Measurements from ENCODE around the gene CYSTM1. TPM values are rescaled to one million over a fixed set of nuclear protein-coding genes. Genes with fewer than 3 reads are reported as not detected.
A peak's percentile ranks its signal among the peaks of the same experiment; 100 is the strongest.

Gene CYSTM1
- total RNA-seq, 8 experiments from 2014 or later: 18.8 to 102 (median 28.2) TPM

- Histone ChIP-seq H3K4me3 (no peak overlapping the region), H3K4me1 (replicated peaks in 1 of 2) (no peaks in the 10 kb centered on the region), H3K27ac (no peak overlapping the region)
- ATAC-seq (replicated peaks in 6 of 8): no peak
- in situ Hi-C loops (cut with MboI; ENCODE audit: low pct_unique_long_range_greater_than_20kb in 2 of 9, low sequenced_read_pairs in 9 of 9, unreplicated experiment in 9 of 9): loop anchor here in 6 of 9 experiments (25.0 kb wide), 2 partner anchors 105 to 380 kb away; partner anchors contain the start of gene PSD2 (in 3 of the 6)
Observed at GRCh38 chr5:140166911-140167310, 8.1 kb upstream of the CYSTM1 start.

DNA sequence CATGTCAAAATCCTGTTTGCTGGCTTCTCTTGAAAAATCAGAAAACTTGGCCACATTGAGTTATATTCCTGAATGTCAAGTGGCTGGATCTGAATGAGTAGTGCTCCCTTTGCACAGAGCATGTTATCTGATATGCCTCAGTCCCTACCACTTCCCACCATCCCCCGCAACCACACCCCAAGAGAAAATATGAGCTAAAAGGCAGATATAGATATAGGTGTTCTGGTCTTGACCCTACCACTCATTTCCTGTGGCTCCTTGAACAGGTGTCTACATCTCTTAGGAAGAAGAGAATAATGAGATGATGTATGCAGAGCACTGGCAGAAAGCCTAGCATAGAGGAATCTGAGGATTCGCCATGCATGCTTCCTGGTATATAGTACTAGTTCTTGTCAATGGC is 6.6 kb upstream of the CYSTM1 start:
- no peaks in the 10 kb centered on the region for H3K4me1 ChIP-seq (replicated peaks in 1 of 2)

GRCh38 chr5:140169410-140169809 is 5.6 kb upstream of the CYSTM1 start:
- no peak for ATAC-seq (replicated peaks in 6 of 8)
- in situ Hi-C loops (cut with MboI; ENCODE audit: low pct_unique_long_range_greater_than_20kb in 2 of 9, low sequenced_read_pairs in 9 of 9, unreplicated experiment in 9 of 9): loop anchor here in 6 of 9 experiments (25.0 kb wide), 2 partner anchors 107 to 382 kb away; partner anchors contain the start of gene PSD2 (in 3 of the 6)
- WGBS, 10 experiments: 67 to 100% (median 80%) methylated on average over 1 of the region's 1 CpG; no CpG with 5 or more reads in 5 of the 10 experiments

More for the DNA sequence above, 6.6 kb upstream of the CYSTM1 start:
- Histone ChIP-seq H3K27ac (no peak overlapping the region), H3K4me3 (no peak overlapping the region)
- 60 to 100% (median 93%) methylated on average over 1 to 2 of the region's 2 CpGs; no CpG with 5 or more reads in 4 of the 10 experiments for WGBS, 10 experiments
- ATAC-seq (replicated peaks in 6 of 8): peak in 1 of 8 experiments; percentile 4
- in situ Hi-C loops (cut with MboI; ENCODE audit: low pct_unique_long_range_greater_than_20kb in 2 of 9, low sequenced_read_pairs in 9 of 9, unreplicated experiment in 9 of 9): loop anchor here in 6 of 9 experiments (25.0 kb wide), 2 partner anchors 106 to 381 kb away; partner anchors contain the start of gene PSD2 (in 3 of the 6)

GRCh38 chr5:140172483-140172882 is 2.5 kb upstream of the CYSTM1 start:
- no peak overlapping the region for H3K27ac ChIP-seq
- no peak overlapping the region for H3K4me3 ChIP-seq
- whole genome bisulfite sequencing, 10 experiments: 40 to 100% (median 74%) methylated on average over 1 to 2 of the region's 2 CpGs; no CpG with 5 or more reads in 2 of the 10 experiments
- no peak for ATAC-seq (replicated peaks in 6 of 8)
- H3K4me1 ChIP-seq (replicated peaks in 1 of 2): peaks cover 6% of the 10 kb centered on the region in 2 donors
- in situ Hi-C loops (cut with MboI; ENCODE audit: low pct_unique_long_range_greater_than_20kb in 2 of 9, low sequenced_read_pairs in 9 of 9, unreplicated experiment in 9 of 9): loop anchor here in 6 of 9 experiments (25.0 kb wide), 2 partner anchors 110 to 385 kb away; partner anchors contain the start of gene PSD2 (in 3 of the 6)

More at GRCh38 chr5:140169410-140169809, 5.6 kb upstream of the CYSTM1 start:
- Histone ChIP-seq H3K27ac (no peak overlapping the region), H3K4me3 (no peak overlapping the region), H3K4me1 (replicated peaks in 1 of 2) (peaks cover 0 to under 1% of the 10 kb centered on the region in 2 donors)

- Histone ChIP-seq H3K4me1 (replicated peaks in 1 of 2) (peaks cover 6% of the 10 kb centered on the region in 2 donors), H3K27ac (no peak overlapping the region), H3K4me3 (no peak overlapping the region)
- 67 to 100% (median 100%) methylated on average over 1 to 2 of the region's 2 CpGs for WGBS, 10 experiments
- in situ Hi-C loops (cut with MboI; ENCODE audit: low pct_unique_long_range_greater_than_20kb in 2 of 9, low sequenced_read_pairs in 9 of 9, unreplicated experiment in 9 of 9): loop anchor here in 6 of 9 experiments (25.0 kb wide), 2 partner anchors 112 to 387 kb away; partner anchors contain the start of gene PSD2 (in 3 of the 6)
- no peak for ATAC-seq (replicated peaks in 6 of 8)
Observed at GRCh38 chr5:140174014-140174413, 974 bp upstream of the CYSTM1 start.

DNA sequence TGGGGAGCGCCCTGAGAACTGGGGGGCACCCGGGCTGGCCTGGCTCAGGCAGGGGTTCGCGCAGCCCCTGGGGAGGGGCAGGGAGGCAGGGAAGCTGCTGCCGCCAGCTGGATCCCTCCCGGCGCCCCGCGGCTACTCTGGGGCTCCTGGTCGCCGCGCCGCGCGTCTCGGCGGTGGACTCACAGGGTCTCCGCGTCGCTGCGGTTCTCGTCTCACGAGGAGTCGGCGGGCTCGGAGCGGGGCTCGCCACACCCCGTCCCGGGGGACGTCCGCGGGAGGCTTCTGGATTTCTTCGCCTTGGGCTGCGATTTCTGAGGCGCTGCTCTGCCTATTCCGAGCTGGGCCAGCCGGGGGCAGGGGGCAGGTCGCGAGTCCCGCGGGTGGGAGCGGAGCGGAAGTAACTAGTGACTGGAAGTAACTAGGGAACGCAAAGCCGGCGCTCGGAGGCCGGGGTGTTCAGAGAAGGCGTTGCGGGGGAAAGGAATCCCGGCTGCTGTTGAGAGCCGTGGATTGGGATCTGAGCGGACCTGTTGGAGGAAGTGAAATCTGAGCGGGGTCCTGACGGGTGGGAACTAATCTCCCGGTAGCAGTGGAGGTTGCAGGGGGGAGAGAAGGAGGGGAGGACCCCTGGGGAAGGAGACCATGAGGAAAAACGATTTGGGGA is 511 bp downstream of the CYSTM1 start:
- 0 to 1% (median 0%) methylated on average over 1 to 23 of the region's 58 CpGs; no CpG with 5 or more reads in 4 of the 10 experiments for WGBS, 10 experiments
- Histone ChIP-seq H3K4me1 (replicated peaks in 1 of 2) (peaks cover 6% of the 10 kb centered on the region in 2 donors), H3K4me3 (peak overlapping the region; percentile 55 to 90 (median 75)), H3K27ac (peak overlapping the region; percentile 46 to 58)
- in situ Hi-C loops (cut with MboI; ENCODE audit: low pct_unique_long_range_greater_than_20kb in 2 of 9, low sequenced_read_pairs in 9 of 9, unreplicated experiment in 9 of 9): no loop called here
- peak in 7 of 8 experiments; percentile 60 to 73 (median 66) for ATAC-seq (replicated peaks in 6 of 8)

DNA sequence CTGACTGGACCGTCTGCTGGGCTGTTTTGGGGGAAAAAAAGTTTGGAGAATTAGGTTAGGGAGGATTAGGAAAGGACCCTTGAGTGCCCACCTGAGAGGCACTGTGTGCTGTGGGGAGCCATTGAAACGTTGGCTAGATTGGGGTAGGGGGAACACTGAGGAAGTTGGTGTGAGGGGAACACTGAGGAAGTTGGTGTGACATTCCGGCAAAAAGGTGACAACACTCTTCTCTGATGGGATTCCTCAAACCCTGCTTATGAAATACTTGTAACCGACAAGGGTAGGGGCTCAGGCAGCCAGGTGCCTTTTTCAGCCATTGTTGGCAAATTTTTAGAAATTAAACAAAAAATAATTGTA is 1.0 kb downstream of the CYSTM1 start:
- 0 to 39% (median 14%) methylated on average over 1 to 3 of the region's 4 CpGs; no CpG with 5 or more reads in 1 of the 10 experiments for WGBS, 10 experiments
- H3K4me1 ChIP-seq (replicated peaks in 1 of 2): peaks cover 6% of the 10 kb centered on the region in 2 donors
- in situ Hi-C loops (cut with MboI; ENCODE audit: low pct_unique_long_range_greater_than_20kb in 2 of 9, low sequenced_read_pairs in 9 of 9, unreplicated experiment in 9 of 9): no loop called here
- H3K27ac ChIP-seq: no peak overlapping the region
- ATAC-seq (replicated peaks in 6 of 8): no peak
- H3K4me3 ChIP-seq: peak overlapping the region; percentile 55 to 90 (median 75)

DNA sequence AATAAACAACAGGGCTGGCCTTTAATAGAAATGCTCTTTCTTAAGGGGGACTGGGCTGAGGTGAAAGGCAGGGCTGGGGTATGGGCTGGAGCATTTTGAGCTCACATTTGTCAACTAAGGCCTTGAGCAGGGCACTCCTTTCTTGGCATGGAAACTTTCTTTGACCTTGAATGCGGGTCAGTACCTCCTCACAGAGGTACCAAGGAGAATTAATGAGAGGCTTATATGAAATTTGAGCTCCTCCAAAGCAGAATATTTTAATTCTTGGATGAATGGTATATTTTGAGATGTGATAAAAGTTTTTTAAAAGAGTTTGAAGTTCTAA is 3.1 kb downstream of the CYSTM1 start:
- no peak overlapping the region for H3K4me3 ChIP-seq
- WGBS, 10 experiments: 29 to 100% (median 86%) methylated on average over 1 of the region's 1 CpG; no CpG with 5 or more reads in 3 of the 10 experiments
- H3K27ac ChIP-seq: no peak overlapping the region
- in situ Hi-C loops (cut with MboI; ENCODE audit: low pct_unique_long_range_greater_than_20kb in 2 of 9, low sequenced_read_pairs in 9 of 9, unreplicated experiment in 9 of 9): no loop called here
- H3K4me1 ChIP-seq (replicated peaks in 1 of 2): peaks cover 6% of the 10 kb centered on the region in 2 donors
- no peak for ATAC-seq (replicated peaks in 6 of 8)

DNA sequence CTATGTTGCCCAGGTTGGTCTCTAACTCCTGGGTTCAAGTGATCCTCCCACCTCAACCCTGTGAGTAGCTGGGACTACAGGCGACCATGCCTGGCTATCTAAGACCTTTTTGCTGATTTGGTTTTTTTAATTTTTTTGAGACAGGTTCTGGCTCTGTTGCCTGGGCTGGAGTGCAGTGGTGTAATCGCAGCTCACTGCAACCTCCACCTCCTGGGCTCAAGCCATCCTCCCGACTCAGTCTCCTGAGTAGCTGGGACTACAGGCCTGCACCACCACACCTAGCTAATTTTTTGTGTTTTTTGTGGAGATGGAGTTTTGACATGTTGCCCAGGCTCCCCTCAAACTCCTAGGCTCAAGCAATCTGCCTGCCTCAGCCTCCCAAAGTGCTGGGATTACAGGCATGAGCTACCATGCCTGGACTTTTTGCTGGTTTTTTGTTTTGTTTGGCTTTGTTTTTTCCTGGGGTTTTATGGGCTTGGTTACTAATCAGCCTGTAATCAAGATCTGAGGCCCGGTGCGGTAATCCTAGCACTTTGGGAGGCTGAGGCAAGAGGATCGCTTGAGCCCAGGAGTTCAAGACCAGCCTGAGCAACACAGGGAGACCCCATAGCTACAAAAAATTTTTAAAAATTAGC is 3.6 kb downstream of the CYSTM1 start:
- WGBS, 10 experiments: 53 to 100% (median 79%) methylated on average over 1 to 4 of the region's 6 CpGs; no CpG with 5 or more reads in 1 of the 10 experiments
- Histone ChIP-seq H3K27ac (no peak overlapping the region), H3K4me3 (no peak overlapping the region), H3K4me1 (replicated peaks in 1 of 2) (peaks cover 6% of the 10 kb centered on the region in 2 donors)
- in situ Hi-C loops (cut with MboI; ENCODE audit: low pct_unique_long_range_greater_than_20kb in 2 of 9, low sequenced_read_pairs in 9 of 9, unreplicated experiment in 9 of 9): no loop called here
- no peak for ATAC-seq (replicated peaks in 6 of 8)

GRCh38 chr5:140181002-140181483 is 6.1 kb downstream of the CYSTM1 start:
- no peak overlapping the region for H3K27ac ChIP-seq
- in situ Hi-C loops (cut with MboI; ENCODE audit: low pct_unique_long_range_greater_than_20kb in 2 of 9, low sequenced_read_pairs in 9 of 9, unreplicated experiment in 9 of 9): no loop called here
- WGBS, 10 experiments: 40 to 100% (median 74%) methylated on average over 1 to 5 of the region's 5 CpGs; no CpG with 5 or more reads in 2 of the 10 experiments
- peaks cover 4% of the 10 kb centered on the region in 2 donors for H3K4me1 ChIP-seq (replicated peaks in 1 of 2)
- ATAC-seq (replicated peaks in 6 of 8): no peak
- no peak overlapping the region for H3K4me3 ChIP-seq

GRCh38 chr5:140181525-140181924 is 6.5 kb downstream of the CYSTM1 start:
- H3K27ac ChIP-seq: no peak overlapping the region
- ATAC-seq (replicated peaks in 6 of 8): no peak
- H3K4me3 ChIP-seq: no peak overlapping the region
- in situ Hi-C loops (cut with MboI; ENCODE audit: low pct_unique_long_range_greater_than_20kb in 2 of 9, low sequenced_read_pairs in 9 of 9, unreplicated experiment in 9 of 9): no loop called here
- WGBS, 10 experiments: 80 to 100% (median 100%) methylated on average over 1 of the region's 3 CpGs; no CpG with 5 or more reads in 7 of the 10 experiments
- H3K4me1 ChIP-seq (replicated peaks in 1 of 2): peaks cover 0 to under 1% of the 10 kb centered on the region in 2 donors

DNA sequence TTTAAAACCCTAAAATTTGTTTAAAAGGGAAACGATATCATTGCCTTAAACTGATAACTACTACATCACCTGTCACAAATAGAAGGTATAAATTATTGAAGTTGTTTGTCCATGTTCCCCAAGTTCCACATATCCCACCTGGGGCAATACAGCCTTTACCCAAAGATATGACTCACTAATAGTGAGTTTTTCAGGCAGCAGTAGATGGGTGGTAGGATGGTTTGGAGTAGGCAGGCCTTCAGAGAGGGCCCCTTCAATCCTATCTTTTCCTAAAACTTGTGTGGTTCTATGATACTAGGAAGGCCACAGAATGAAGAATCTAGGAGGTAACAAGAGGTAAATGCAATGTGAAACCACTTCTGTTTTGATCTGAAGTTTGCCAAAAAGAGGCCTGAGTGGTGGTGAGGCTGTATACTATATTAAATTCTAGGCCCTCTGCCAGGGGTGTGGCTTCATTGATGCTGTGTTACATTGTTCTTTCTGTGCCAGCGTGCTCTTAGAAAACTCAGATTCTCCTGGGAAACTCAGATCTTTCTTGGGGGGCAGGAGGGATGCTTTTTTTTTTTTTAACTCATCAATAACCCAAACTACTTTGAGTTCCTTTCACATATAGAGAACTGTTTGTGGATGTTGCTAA is 7.2 kb downstream of the CYSTM1 start:
- ATAC-seq (replicated peaks in 6 of 8): peak in 4 of 8 experiments; percentile 36 to 81 (median 72)
- 57 to 100% (median 87%) methylated on average over 1 to 2 of the region's 2 CpGs; no CpG with 5 or more reads in 3 of the 10 experiments for WGBS, 10 experiments
- in situ Hi-C loops (cut with MboI; ENCODE audit: low pct_unique_long_range_greater_than_20kb in 2 of 9, low sequenced_read_pairs in 9 of 9, unreplicated experiment in 9 of 9): no loop called here
- no peak overlapping the region for H3K4me3 ChIP-seq
- H3K27ac ChIP-seq: no peak overlapping the region
- no peaks in the 10 kb centered on the region for H3K4me1 ChIP-seq (replicated peaks in 1 of 2)
